CD14-positive monocyte (primary cell): ENCODE measurements around the gene PHLDB3. TPM values are rescaled to one million over a fixed set of nuclear protein-coding genes. Genes with fewer than 3 reads are reported as not detected.
"Not testable (repeated sequence)": the region's sequence is repeated elsewhere in the genome, so short reads cannot be mapped to it uniquely, and the experiment has no call there.

Source experiments
- DNase-seq, 3 donors: peaks; one replicate each; pipeline ENCODE4 v3.0.0-alpha.2; 2011 to 2022
- H2AFZ ChIP-seq: 2 replicates; pipeline ENCODE4 v1.6.0; 2012; ENCODE audit warnings: mild to moderate bottlenecking, low read depth, low read length, inconsistent platforms; ENCODE audit not compliant: insufficient read depth, poor library complexity, severe bottlenecking
- H3K27ac ChIP-seq, 2 donors: 1 replicate in 1 of 2; 2 replicates in 1 of 2; pipeline ENCODE4 v1.5.1; 2012 to 2013; ENCODE audit warnings: low read length in 2 of 2, control low read depth in 1 of 2, inconsistent platforms in 1 of 2, low read depth in 1 of 2, mild to moderate bottlenecking in 1 of 2
- H3K27me3 ChIP-seq, 2 donors: one replicate each; pipeline versions ENCODE4 v1.6.0 to v1.6.1; 2011 to 2013; ENCODE audit warnings: low read length in 2 of 2; ENCODE audit not compliant: control insufficient read depth in 2 of 2, insufficient read depth in 2 of 2
- H3K36me3 ChIP-seq, 2 donors: replicated peaks in 1 of 2; 1 replicate in 1 of 2; 2 replicates in 1 of 2; pipeline versions ENCODE4 v1.5.1 to v1.6.1; 2012 to 2013; ENCODE audit warnings: low read length in 2 of 2, control low read depth in 1 of 2, inconsistent platforms in 1 of 2, mild to moderate bottlenecking in 1 of 2; ENCODE audit not compliant: insufficient read depth in 2 of 2, control insufficient read depth in 1 of 2
- H3K4me1 ChIP-seq, 2 donors: 1 replicate in 1 of 2; 2 replicates in 1 of 2; pipeline versions ENCODE4 v1.5.1 to v1.6.1; 2012 to 2013; ENCODE audit warnings: low read length in 2 of 2, control low read depth in 1 of 2, inconsistent platforms in 1 of 2, mild to moderate bottlenecking in 1 of 2, moderate library complexity in 1 of 2; ENCODE audit not compliant: insufficient read depth in 2 of 2, control insufficient read depth in 1 of 2
- H3K4me2 ChIP-seq: replicated peaks from 2 replicates; pipeline ENCODE3; 2012; ENCODE audit warnings: low read length, moderate library complexity, mild to moderate bottlenecking; ENCODE audit not compliant: poor library complexity, severe bottlenecking; ENCODE audit errors: extremely low read depth
- H3K4me3 ChIP-seq, 3 experiments: fragments of 200-600 bp in 1 of 3; sonication (generic) in 1 of 3; replicated peaks in 1 of 3; 1 replicate in 2 of 3; 2 replicates in 1 of 3; pipeline ENCODE4 v1.5.1; 2011 to 2013; ENCODE audit warnings: low read length in 3 of 3, mild to moderate bottlenecking in 3 of 3, control low read depth in 2 of 3, low read depth in 2 of 3, inconsistent platforms in 1 of 3, moderate library complexity in 1 of 3
- H3K79me2 ChIP-seq: 2 replicates; pipeline ENCODE4 v1.6.0; 2012; ENCODE audit warnings: mild to moderate bottlenecking, control low read depth, inconsistent platforms, low read length, moderate library complexity; ENCODE audit not compliant: insufficient read depth
- H3K9ac ChIP-seq: 2 replicates; pipeline ENCODE4 v1.6.0; 2017; ENCODE audit warnings: low read length, mild to moderate bottlenecking; ENCODE audit not compliant: insufficient read depth, poor library complexity, severe bottlenecking
- H3K9me3 ChIP-seq, 2 donors: replicated peaks in 1 of 2; 1 replicate in 1 of 2; 2 replicates in 1 of 2; pipeline versions ENCODE4 v1.5.1 to v1.6.1; 2012 to 2013; ENCODE audit warnings: low read length in 2 of 2, control low read depth in 1 of 2; ENCODE audit not compliant: control insufficient read depth in 1 of 2, insufficient read depth in 1 of 2
- H4K20me1 ChIP-seq: 2 replicates; pipeline ENCODE4 v1.6.0; 2012; ENCODE audit warnings: mild to moderate bottlenecking, low read length, control low read depth, moderate library complexity; ENCODE audit not compliant: insufficient read depth
- H3K27ac Mint-ChIP-seq, 7 donors: one replicate each; pipeline ENCODE4 v1.8.0; 2020; ENCODE audit warnings: mild to moderate bottlenecking in 7 of 7, mixed read lengths in 7 of 7, moderate library complexity in 6 of 7, inconsistent platforms in 2 of 7
- H3K27me3 Mint-ChIP-seq, 3 donors: one replicate each; pipeline ENCODE4 v1.8.0; 2021 to 2022; ENCODE audit warnings: low read depth in 3 of 3, mild to moderate bottlenecking in 3 of 3, mixed read lengths in 3 of 3, moderate library complexity in 3 of 3, inconsistent platforms in 1 of 3
- H3K36me3 Mint-ChIP-seq, 2 donors: one replicate each; pipeline ENCODE4 v1.8.0; 2020; ENCODE audit warnings: mixed read lengths in 2 of 2, inconsistent platforms in 1 of 2, mild to moderate bottlenecking in 1 of 2
- H3K4me1 Mint-ChIP-seq: one replicate; pipeline ENCODE4 v1.8.0; 2020; ENCODE audit warnings: mild to moderate bottlenecking, mixed read lengths
- H3K4me3 Mint-ChIP-seq, 2 donors: one replicate each; pipeline ENCODE4 v1.8.0; 2020; ENCODE audit warnings: mild to moderate bottlenecking in 2 of 2, mixed read lengths in 2 of 2, moderate library complexity in 1 of 2
- H3K9me3 Mint-ChIP-seq, 7 donors: one replicate each; pipeline ENCODE4 v1.8.0; 2020 to 2022; ENCODE audit warnings: mixed read lengths in 7 of 7, mild to moderate bottlenecking in 6 of 7, moderate library complexity in 6 of 7, inconsistent platforms in 2 of 7
- WGBS: methylation state at CpG from one replicate; pipeline ENCODE4 v1.1.5; 2013; ENCODE audit warnings: missing lambda C conversion rate; ENCODE audit not compliant: insufficient coverage; 5-methylcytosine and 5-hydroxymethylcytosine counted together
- intact Hi-C, 2 donors: fragments of 100-400 bp; cut with micrococcal nuclease; formaldehyde crosslinking; loops; one replicate each; pipeline versions ENCODE4 v1.15.0 to v1.15.1; 2023
- polyA plus RNA-seq, 3 donors: library from polyadenylated mRNA; depleted of rRNA in 1 of 3; unstranded in 2 of 3; stranded (reverse) in 1 of 3; fragments of 300-500 nt in 2 of 3; fragments of >200 nt in 1 of 3; fragmentation: Illumina TruSeq in 2 of 3; gene quantifications; 1 replicate in 2 of 3; 2 replicates in 1 of 3; pipeline ENCODE4 v1.2.3, GENCODE V29; 2012 to 2021
- TF ChIP-seq, protein P1 (sequence below): fragments of 200-600 bp; IDR thresholded peaks from one replicate; pipeline ENCODE4 v1.8.0; 2022; ENCODE audit warnings: antibody characterized with exemption, mild to moderate bottlenecking

PHLDB3 gene
- polyA plus RNA-seq, 3 donors, result 1.4 to 3.4 (median 1.7) TPM

GRCh38 chr19:43437712-43438111 is 66.8 kb downstream of the PHLDB3 start:
- H2AFZ ChIP-seq, result no peak overlapping the region
- H3K9ac ChIP-seq, result no peak overlapping the region
- no peak overlapping the region for H3K4me3 ChIP-seq
- intact Hi-C loops, result no loop called here
- H3K4me2 ChIP-seq, result no peak overlapping the region
- no peak for DNase-seq
- no peaks in the 10 kb centered on the region for H3K79me2 ChIP-seq
- peaks cover 30 to 31% of the 10 kb centered on the region in 2 donors for H3K4me1 ChIP-seq
- H3K27ac ChIP-seq, result no peak overlapping the region
- Mint-ChIP-seq H3K4me3 (no peak overlapping the region), H3K36me3 (no peaks in the 10 kb centered on the region), H3K9me3 (peaks cover 0 to 2% (median 0%) of the 10 kb centered on the region in 7 donors), H3K27ac (peak overlapping the region in 3 of 7 donors; percentile 74 to 87 (median 78)), H3K4me1 (peaks cover 26% of the 10 kb centered on the region), H3K27me3 (peaks cover 8 to 10% (median 9%) of the 10 kb centered on the region in 3 donors)
- no peaks in the 10 kb centered on the region for H3K36me3 ChIP-seq
- no peaks in the 10 kb centered on the region for H3K27me3 ChIP-seq
- H3K9me3 ChIP-seq, result no peaks in the 10 kb centered on the region
- 85% methylated on average over 4 of the region's 6 CpGs for WGBS
- TF ChIP-seq, protein P1, sequence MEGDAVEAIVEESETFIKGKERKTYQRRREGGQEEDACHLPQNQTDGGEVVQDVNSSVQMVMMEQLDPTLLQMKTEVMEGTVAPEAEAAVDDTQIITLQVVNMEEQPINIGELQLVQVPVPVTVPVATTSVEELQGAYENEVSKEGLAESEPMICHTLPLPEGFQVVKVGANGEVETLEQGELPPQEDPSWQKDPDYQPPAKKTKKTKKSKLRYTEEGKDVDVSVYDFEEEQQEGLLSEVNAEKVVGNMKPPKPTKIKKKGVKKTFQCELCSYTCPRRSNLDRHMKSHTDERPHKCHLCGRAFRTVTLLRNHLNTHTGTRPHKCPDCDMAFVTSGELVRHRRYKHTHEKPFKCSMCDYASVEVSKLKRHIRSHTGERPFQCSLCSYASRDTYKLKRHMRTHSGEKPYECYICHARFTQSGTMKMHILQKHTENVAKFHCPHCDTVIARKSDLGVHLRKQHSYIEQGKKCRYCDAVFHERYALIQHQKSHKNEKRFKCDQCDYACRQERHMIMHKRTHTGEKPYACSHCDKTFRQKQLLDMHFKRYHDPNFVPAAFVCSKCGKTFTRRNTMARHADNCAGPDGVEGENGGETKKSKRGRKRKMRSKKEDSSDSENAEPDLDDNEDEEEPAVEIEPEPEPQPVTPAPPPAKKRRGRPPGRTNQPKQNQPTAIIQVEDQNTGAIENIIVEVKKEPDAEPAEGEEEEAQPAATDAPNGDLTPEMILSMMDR, result no peak
- no peaks in the 10 kb centered on the region for H4K20me1 ChIP-seq

DNA sequence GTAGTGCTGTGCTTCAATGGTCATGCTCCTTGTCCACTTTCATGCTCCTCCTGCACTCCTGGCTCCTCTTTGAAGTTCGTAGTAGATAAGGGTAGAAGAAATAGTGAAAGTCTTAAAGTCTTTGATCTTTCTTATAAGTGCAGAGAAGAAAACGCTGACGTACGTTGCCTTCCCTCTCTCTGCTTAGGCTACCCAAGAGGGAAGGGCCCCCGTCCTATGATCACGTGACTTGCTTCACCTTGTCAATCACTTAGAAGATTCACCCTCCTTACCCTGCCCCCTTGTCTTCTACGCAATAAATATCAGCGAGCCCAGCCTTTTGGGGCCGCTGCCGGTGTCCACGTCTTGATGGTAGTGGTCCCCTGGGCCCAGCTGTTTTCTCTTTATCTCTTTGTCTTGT is 67.3 kb downstream of the PHLDB3 start:
- H3K79me2 ChIP-seq, H3K27me3 ChIP-seq, DNase-seq, intact Hi-C loops, H3K4me2 ChIP-seq, H3K36me3 Mint-ChIP-seq, H3K36me3 ChIP-seq, H2AFZ ChIP-seq, H4K20me1 ChIP-seq, H3K27ac ChIP-seq, H3K4me3 ChIP-seq, H3K9ac ChIP-seq, H3K9me3 ChIP-seq, H3K9me3 Mint-ChIP-seq, H3K4me3 Mint-ChIP-seq: not testable (repeated sequence)
- H3K27ac Mint-ChIP-seq, result peak overlapping the region in 3 of 7 donors; percentile 46 to 87 (median 78)
- peaks cover 26% of the 10 kb centered on the region for H3K4me1 Mint-ChIP-seq
- H3K27me3 Mint-ChIP-seq, result peaks cover 8 to 11% (median 9%) of the 10 kb centered on the region in 3 donors
- no CpG with 5 or more reads among the region's 11 CpGs for WGBS
- peaks cover 30 to 31% of the 10 kb centered on the region in 2 donors for H3K4me1 ChIP-seq
